ENCODE data around the gene ARID3B. TPM values are rescaled to one million over a fixed set of nuclear protein-coding genes. Genes with fewer than 3 reads are reported as not detected.

Gene ARID3B
- total RNA-seq, 3 donors from 2014 or later: 10.3 to 14.5 (median 11.5) TPM

DNA sequence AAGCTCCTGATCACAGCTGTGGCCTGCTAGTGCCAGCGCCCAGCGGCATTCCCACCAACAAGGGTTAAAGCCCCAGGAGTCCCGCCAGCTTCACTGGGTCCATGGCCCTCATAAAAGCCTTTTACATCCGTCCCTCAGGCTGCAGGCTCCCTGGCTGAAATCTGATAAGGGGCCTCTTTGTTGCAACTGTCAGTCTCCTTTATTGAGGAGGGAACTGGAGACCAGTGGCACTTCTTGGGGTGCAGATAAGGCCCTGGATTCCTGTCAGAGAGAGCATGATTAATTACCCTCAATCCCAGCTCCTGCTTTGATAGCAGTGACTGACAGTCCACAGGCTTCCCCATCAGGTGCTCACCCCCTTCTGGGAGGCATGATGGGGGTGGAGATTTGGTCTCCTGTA is 43.8 kb downstream of the ARID3B start:
- Histone ChIP-seq H3K4me3 (no peak overlapping the region), H3K36me3 (ENCODE audit: low read depth) (no peaks in the 10 kb centered on the region), H3K9me3 (no peaks in the 10 kb centered on the region), H3K4me1 (ENCODE audit: low read depth) (no peaks in the 10 kb centered on the region)
- DNase-seq (no peak), ATAC-seq (no peak)
- TF ChIP-seq, protein P1, sequence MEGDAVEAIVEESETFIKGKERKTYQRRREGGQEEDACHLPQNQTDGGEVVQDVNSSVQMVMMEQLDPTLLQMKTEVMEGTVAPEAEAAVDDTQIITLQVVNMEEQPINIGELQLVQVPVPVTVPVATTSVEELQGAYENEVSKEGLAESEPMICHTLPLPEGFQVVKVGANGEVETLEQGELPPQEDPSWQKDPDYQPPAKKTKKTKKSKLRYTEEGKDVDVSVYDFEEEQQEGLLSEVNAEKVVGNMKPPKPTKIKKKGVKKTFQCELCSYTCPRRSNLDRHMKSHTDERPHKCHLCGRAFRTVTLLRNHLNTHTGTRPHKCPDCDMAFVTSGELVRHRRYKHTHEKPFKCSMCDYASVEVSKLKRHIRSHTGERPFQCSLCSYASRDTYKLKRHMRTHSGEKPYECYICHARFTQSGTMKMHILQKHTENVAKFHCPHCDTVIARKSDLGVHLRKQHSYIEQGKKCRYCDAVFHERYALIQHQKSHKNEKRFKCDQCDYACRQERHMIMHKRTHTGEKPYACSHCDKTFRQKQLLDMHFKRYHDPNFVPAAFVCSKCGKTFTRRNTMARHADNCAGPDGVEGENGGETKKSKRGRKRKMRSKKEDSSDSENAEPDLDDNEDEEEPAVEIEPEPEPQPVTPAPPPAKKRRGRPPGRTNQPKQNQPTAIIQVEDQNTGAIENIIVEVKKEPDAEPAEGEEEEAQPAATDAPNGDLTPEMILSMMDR (IDR thresholded peaks at IDR 0.05): no peak
- intact Hi-C loops (cut with DNase I, micrococcal nuclease): no loop called here

DNA sequence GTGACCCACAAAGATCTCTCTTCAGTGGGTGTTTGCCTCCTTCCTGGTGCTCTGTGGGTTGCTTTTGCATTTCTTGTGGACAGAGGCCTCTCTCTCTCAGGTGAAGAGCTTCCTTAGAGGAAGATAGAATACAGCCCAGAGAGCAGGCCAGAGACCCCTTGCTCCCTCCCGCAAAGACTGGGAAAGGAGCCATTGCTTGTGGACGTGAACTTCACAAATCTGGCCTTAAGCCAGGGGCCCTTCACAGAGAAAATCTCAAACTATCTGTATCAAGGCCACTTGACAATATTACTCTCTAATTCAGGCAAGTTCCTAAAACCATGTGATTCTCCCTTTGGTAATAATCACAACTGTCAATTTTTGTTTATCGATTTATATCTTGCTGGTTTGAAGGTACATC is 44.2 kb downstream of the ARID3B start:
- TF ChIP-seq, protein P1 (IDR thresholded peaks at IDR 0.05): no peak
- ATAC-seq (no peak), DNase-seq (no peak)
- Histone ChIP-seq H3K4me3 (no peak overlapping the region), H3K4me1 (ENCODE audit: low read depth) (no peaks in the 10 kb centered on the region), H3K36me3 (ENCODE audit: low read depth) (no peaks in the 10 kb centered on the region), H3K9me3 (no peaks in the 10 kb centered on the region)
- intact Hi-C loops (cut with DNase I, micrococcal nuclease): no loop called here

DNA sequence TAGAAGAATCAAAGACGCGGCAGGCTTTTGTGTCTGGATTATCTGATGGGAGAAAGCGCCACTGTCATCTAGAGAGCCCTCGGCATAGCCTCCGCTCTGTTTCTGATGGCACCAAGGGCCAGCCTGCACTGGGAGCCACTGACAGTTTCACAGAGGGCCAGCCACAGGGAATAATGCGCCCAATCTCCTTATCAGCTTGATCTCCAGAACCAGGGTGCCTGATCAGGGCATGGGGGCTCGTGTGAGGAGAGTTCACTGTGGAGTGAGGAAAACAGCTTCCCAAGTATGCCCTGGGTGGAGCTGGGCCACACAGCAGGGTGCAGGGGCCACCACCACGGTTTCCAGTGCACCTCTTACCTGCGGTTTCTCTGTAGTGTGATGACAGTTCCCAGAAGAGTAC is 44.8 kb downstream of the ARID3B start:
- Histone ChIP-seq H3K4me3 (no peak overlapping the region), H3K36me3 (ENCODE audit: low read depth) (no peaks in the 10 kb centered on the region), H3K4me1 (ENCODE audit: low read depth) (no peaks in the 10 kb centered on the region), H3K9me3 (no peaks in the 10 kb centered on the region)
- ATAC-seq (no peak), DNase-seq (no peak)
- intact Hi-C loops (cut with DNase I, micrococcal nuclease): no loop called here
- TF ChIP-seq, protein P1 (IDR thresholded peaks at IDR 0.05): no peak

DNA sequence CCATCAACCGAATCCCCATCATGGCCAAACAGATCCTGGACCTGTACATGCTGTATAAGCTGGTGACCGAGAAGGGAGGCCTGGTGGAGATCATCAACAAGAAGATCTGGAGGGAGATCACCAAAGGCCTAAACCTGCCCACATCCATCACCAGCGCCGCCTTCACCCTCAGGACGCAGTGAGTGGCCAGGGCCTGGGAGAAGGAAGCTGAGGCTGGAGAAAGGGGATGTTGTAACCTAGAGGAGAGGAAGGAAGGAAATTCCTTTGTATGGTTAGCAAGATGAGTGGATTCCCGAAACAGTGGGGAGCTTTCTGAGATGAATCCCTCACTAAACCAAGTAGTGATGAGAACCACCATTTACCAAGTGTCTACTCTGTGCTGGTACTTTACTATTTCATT is 48.8 kb downstream of the ARID3B start:
- TF ChIP-seq, protein P1 (IDR thresholded peaks at IDR 0.05): no peak
- no peaks in the 10 kb centered on the region for H3K36me3 ChIP-seq (ENCODE audit: low read depth)
- H3K4me3 ChIP-seq: no peak overlapping the region
- no peaks in the 10 kb centered on the region for H3K4me1 ChIP-seq (ENCODE audit: low read depth)
- ATAC-seq (no peak), DNase-seq (no peak)
- intact Hi-C loops (cut with DNase I, micrococcal nuclease): no loop called here
- no peaks in the 10 kb centered on the region for H3K9me3 ChIP-seq

DNA sequence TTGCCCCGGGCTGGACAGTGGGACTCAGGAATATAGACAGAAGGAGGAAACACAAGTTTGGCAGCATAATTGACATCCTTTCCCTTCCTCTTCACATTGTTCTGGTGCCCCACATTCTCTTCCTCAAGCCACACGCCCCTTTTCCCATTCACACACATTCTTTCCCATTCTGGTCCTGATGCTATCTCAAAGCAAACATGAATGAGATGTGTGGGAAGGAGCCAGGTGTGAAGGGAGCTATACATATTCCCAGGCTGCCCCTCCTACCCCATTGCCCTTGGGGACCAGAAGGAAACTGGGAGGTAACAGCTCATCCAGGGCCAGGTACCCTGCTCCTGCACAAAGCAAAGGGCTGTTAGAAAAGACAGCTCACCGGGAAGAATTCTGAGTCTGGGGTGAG is 51.2 kb downstream of the ARID3B start:
- H3K36me3 ChIP-seq (ENCODE audit: low read depth): no peaks in the 10 kb centered on the region
- TF ChIP-seq, protein P1 (IDR thresholded peaks at IDR 0.05): no peak
- H3K4me3 ChIP-seq: no peak overlapping the region
- DNase-seq (no peak), ATAC-seq (no peak)
- no peaks in the 10 kb centered on the region for H3K9me3 ChIP-seq
- no peaks in the 10 kb centered on the region for H3K4me1 ChIP-seq (ENCODE audit: low read depth)
- intact Hi-C loops (cut with DNase I, micrococcal nuclease): no loop called here

DNA sequence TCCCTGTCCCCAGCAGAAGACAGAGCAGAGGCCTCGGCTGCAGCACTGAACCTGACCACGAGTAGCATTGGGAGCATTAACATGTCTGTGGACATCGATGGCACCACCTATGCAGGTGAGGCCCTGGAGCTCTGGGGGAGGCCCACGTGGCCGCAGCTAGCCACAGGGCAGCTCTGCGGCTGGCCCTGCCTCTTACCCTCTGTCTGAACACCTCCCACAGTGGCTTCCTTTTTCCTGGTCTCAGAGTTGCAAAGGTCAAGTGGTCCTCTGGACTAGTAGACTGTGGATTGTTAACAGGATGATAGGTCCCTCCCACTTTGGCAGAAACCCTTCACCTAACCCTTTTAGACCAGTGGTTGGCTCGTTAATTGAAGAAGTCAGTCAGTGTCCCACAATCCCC is 52.1 kb downstream of the ARID3B start:
- intact Hi-C loops (cut with DNase I, micrococcal nuclease): no loop called here
- Histone ChIP-seq H3K4me1 (ENCODE audit: low read depth) (peaks cover 3% of the 10 kb centered on the region), H3K36me3 (ENCODE audit: low read depth) (no peaks in the 10 kb centered on the region), H3K9me3 (no peaks in the 10 kb centered on the region), H3K4me3 (no peak overlapping the region)
- ATAC-seq: no peak
- no peak for DNase-seq
- TF ChIP-seq, protein P1 (IDR thresholded peaks at IDR 0.05): no peak

Data from mucosa of descending colon (tissue), 3 donors.